Subcutaneous abdominal adipose tissue (tissue), 5 donors: ENCODE measurements around the gene EPHA6.
A peak's percentile ranks its signal among the peaks of the same experiment; 100 is the strongest.
"Not testable (repeated sequence)": the region's sequence is repeated elsewhere in the genome, so short reads cannot be mapped to it uniquely, and the experiment has no call there.

ENCODE experiments used
- H3K27ac ChIP-seq: one replicate; pipeline ENCODE4 v1.7.0; 2013; ENCODE audit warnings: low read depth, mild to moderate bottlenecking, inconsistent platforms, low read length, moderate library complexity
- H3K27me3 ChIP-seq, 5 donors: one replicate each; pipeline ENCODE4 v1.7.0; 2013; ENCODE audit warnings: low read length in 5 of 5, inconsistent platforms in 1 of 5; ENCODE audit not compliant: control insufficient read depth in 5 of 5, insufficient read depth in 4 of 5
- H3K36me3 ChIP-seq, 5 donors: one replicate each; pipeline ENCODE4 v1.7.0; 2013; ENCODE audit warnings: low read length in 5 of 5; ENCODE audit not compliant: control insufficient read depth in 5 of 5, insufficient read depth in 5 of 5
- H3K4me1 ChIP-seq, 5 donors: one replicate each; pipeline ENCODE4 v1.7.0; 2013; ENCODE audit warnings: low read length in 5 of 5, mild to moderate bottlenecking in 3 of 5, moderate library complexity in 1 of 5; ENCODE audit not compliant: control insufficient read depth in 5 of 5, insufficient read depth in 5 of 5
- H3K4me3 ChIP-seq, 5 donors: one replicate each; pipeline ENCODE4 v1.7.0; 2013; ENCODE audit warnings: low read length in 5 of 5, low read depth in 1 of 5
- H3K9ac ChIP-seq, 5 donors: one replicate each; pipeline ENCODE4 v1.7.0; 2013; ENCODE audit warnings: low read length in 5 of 5, mild to moderate bottlenecking in 4 of 5, moderate library complexity in 3 of 5
- H3K9me3 ChIP-seq, 5 donors: one replicate each; pipeline ENCODE4 v1.7.0; 2013; ENCODE audit warnings: low read length in 5 of 5; ENCODE audit not compliant: control insufficient read depth in 5 of 5
- donor health status: healthy.
- donor health status: healthy.
- donor health status: healthy.
- donor health status: healthy.
- donor health status: healthy.

EPHA6 gene

GRCh38 chr3:97504463-97504862, 690.1 kb downstream of the EPHA6 start:
- Histone ChIP-seq H3K27ac (no peak overlapping the region), H3K4me3 (peak overlapping the region in 2 of 5 donors; percentile 10 to 19), H3K36me3 (no peaks in the 10 kb centered on the region), H3K9ac (no peak overlapping the region), H3K4me1 (no peaks in the 10 kb centered on the region), H3K27me3 (no peaks in the 10 kb centered on the region), H3K9me3 (peaks cover 5 to 18% (median 9%) of the 10 kb centered on the region in 5 donors)

- H3K27me3 ChIP-seq: no peaks in the 10 kb centered on the region
- H3K9me3 ChIP-seq: no peaks in the 10 kb centered on the region
- H3K4me1 ChIP-seq: no peaks in the 10 kb centered on the region
- no peaks in the 10 kb centered on the region for H3K36me3 ChIP-seq
- no peak overlapping the region for H3K9ac ChIP-seq
- H3K4me3 ChIP-seq: no peak overlapping the region
- no peak overlapping the region for H3K27ac ChIP-seq
Observed at GRCh38 chr3:97510795-97511194, 696.4 kb downstream of the EPHA6 start.

- Histone ChIP-seq H3K27ac (no peak overlapping the region), H3K36me3 (no peaks in the 10 kb centered on the region), H3K27me3 (no peaks in the 10 kb centered on the region), H3K9me3 (no peaks in the 10 kb centered on the region), H3K4me3 (no peak overlapping the region), H3K4me1 (no peaks in the 10 kb centered on the region), H3K9ac (no peak overlapping the region)
Observed at GRCh38 chr3:97515076-97515475, 700.7 kb downstream of the EPHA6 start.

DNA sequence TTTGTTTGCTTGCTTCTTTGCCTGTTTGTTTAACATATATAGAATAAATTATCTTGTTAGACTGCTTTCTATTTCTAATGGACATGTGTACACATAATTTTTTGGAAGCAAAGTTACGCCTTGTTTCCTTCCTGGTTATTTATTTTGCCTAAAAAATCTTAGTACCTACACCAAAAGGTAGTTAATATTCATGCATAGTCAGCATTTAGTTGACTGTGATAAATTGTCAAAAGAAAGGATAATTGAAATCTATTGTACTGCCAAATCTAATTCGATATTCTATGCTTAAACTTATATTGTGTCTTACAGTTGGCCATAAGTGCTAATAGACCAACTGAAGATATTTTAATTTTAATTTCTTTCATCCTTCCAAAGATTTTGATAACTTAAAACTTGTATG, 716.3 kb downstream of the EPHA6 start:
- peaks cover 0 to 2% (median 0%) of the 10 kb centered on the region in 5 donors for H3K27me3 ChIP-seq
- H3K36me3 ChIP-seq: no peaks in the 10 kb centered on the region
- H3K9ac ChIP-seq: no peak overlapping the region
- H3K4me1 ChIP-seq: no peaks in the 10 kb centered on the region
- no peak overlapping the region for H3K27ac ChIP-seq
- H3K9me3 ChIP-seq: peaks cover 0 to 4% (median 0%) of the 10 kb centered on the region in 5 donors
- no peak overlapping the region for H3K4me3 ChIP-seq

- H3K9ac ChIP-seq, H3K36me3 ChIP-seq, H3K4me3 ChIP-seq, H3K27me3 ChIP-seq, H3K9me3 ChIP-seq, H3K27ac ChIP-seq, H3K4me1 ChIP-seq: not testable (repeated sequence)
Observed at GRCh38 chr3:97547573-97547972, 733.2 kb downstream of the EPHA6 start.

DNA sequence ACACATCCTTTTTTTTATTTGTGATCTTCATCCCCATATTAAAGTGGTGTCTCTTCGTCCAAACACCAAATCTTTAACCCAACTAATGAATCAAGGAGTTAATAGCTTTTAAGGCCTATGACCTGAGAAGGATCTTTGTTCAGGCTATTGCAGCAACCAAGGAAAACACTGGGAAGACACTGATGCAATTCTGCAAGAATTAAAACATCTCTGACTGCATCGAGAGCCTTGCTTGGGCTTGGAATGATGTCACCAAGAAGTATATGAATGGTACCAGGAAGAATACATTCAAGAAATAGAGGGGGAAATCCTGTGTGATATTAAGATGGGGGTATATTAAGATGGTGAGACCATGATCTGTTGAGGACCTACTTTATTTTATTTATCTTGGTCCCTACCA, 736.0 kb downstream of the EPHA6 start:
- Histone ChIP-seq H3K27ac (no peak overlapping the region), H3K4me1 (no peaks in the 10 kb centered on the region), H3K9me3 (peaks cover 0 to 2% (median 0%) of the 10 kb centered on the region in 5 donors), H3K36me3 (no peaks in the 10 kb centered on the region), H3K9ac (no peak overlapping the region), H3K27me3 (no peaks in the 10 kb centered on the region), H3K4me3 (no peak overlapping the region)

GRCh38 chr3:97552186-97552585, 737.8 kb downstream of the EPHA6 start:
- no peak overlapping the region for H3K9ac ChIP-seq
- H3K4me1 ChIP-seq: no peaks in the 10 kb centered on the region
- peaks cover 0 to 2% (median 0%) of the 10 kb centered on the region in 5 donors for H3K9me3 ChIP-seq
- H3K27ac ChIP-seq: no peak overlapping the region
- H3K27me3 ChIP-seq: no peaks in the 10 kb centered on the region
- H3K36me3 ChIP-seq: no peaks in the 10 kb centered on the region
- no peak overlapping the region for H3K4me3 ChIP-seq

DNA sequence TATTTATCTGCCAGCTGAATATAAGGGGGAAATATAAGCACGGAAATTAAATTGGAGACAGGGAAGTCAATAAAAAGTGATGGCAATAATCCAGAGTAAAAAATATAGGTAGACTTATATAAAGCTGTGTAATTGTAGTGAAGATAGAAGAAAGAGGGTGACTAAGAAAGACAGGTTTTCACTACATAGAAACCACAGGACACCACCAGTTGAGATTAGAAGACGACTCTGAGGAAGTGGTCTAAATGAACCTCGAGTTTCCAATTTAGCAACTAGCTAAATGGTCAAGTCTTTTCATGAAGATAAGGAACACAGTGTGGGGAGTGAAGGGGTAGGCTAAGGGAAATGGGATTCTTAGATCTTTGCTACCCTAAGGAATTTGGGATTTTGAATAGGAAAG, 761.3 kb downstream of the EPHA6 start:
- H3K27me3 ChIP-seq: no peaks in the 10 kb centered on the region
- no peaks in the 10 kb centered on the region for H3K9me3 ChIP-seq

GRCh38 chr3:97576221-97576620, 761.8 kb downstream of the EPHA6 start:
- H3K9ac ChIP-seq: no peak overlapping the region
- no peaks in the 10 kb centered on the region for H3K4me1 ChIP-seq
- no peak overlapping the region for H3K27ac ChIP-seq
- H3K36me3 ChIP-seq: no peaks in the 10 kb centered on the region
- H3K9me3 ChIP-seq: no peaks in the 10 kb centered on the region
- no peaks in the 10 kb centered on the region for H3K27me3 ChIP-seq
- no peak overlapping the region for H3K4me3 ChIP-seq

More for the DNA sequence above, 761.3 kb downstream of the EPHA6 start:
- Histone ChIP-seq H3K36me3 (no peaks in the 10 kb centered on the region), H3K4me3 (no peak overlapping the region), H3K4me1 (no peaks in the 10 kb centered on the region), H3K9ac (no peak overlapping the region), H3K27ac (no peak overlapping the region)

GRCh38 chr3:97579365-97579764, 765.0 kb downstream of the EPHA6 start:
- Histone ChIP-seq H3K9me3 (no peaks in the 10 kb centered on the region), H3K9ac (no peak overlapping the region), H3K27ac (no peak overlapping the region), H3K4me1 (no peaks in the 10 kb centered on the region), H3K36me3 (no peaks in the 10 kb centered on the region), H3K4me3 (no peak overlapping the region), H3K27me3 (no peaks in the 10 kb centered on the region)

DNA sequence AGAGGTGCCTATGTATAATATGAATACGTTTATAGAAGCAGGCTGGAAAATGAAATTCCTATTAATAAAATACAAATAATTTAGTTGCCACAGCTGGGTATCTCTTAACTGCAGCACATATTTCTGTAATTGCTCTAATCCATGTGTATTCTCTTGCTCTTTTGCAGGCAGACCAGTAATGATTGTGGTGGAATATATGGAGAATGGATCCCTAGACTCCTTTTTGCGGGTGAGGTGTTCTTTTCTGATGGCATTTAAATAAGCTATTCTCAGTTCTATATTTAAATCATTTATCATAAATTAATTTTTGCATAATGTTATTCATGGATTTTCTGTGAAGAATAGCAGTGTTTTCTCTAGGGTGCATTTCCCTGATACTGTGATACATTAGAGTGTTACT, 796.2 kb downstream of the EPHA6 start:
- Histone ChIP-seq H3K27ac (no peak overlapping the region), H3K9me3 (no peaks in the 10 kb centered on the region), H3K36me3 (no peaks in the 10 kb centered on the region), H3K4me3 (no peak overlapping the region), H3K4me1 (no peaks in the 10 kb centered on the region), H3K9ac (no peak overlapping the region), H3K27me3 (no peaks in the 10 kb centered on the region)
